Gastrocnemius medialis (tissue), 4 donors: ENCODE measurements around the gene GLI3. TPM values are rescaled to one million over a fixed set of nuclear protein-coding genes. Genes with fewer than 3 reads are reported as not detected.

Experiments used
- ATAC-seq, 2 donors: fragments of 150-250 bp; one replicate each; pipeline ENCODE4 v1.9.1; 2016
- DNase-seq, 2 donors: peaks; one replicate each; pipeline ENCODE4 v3.0.0-alpha.2; 2019
- H3K27ac ChIP-seq, 4 donors: fragments of 200-600 bp; sonication (generic); 1 replicate in 1 of 4; 2 replicates in 3 of 4; pipeline ENCODE4 v1.5.1; 2016 to 2018; ENCODE audit warnings: mild to moderate bottlenecking in 2 of 4, moderate library complexity in 1 of 4
- H3K27me3 ChIP-seq, 3 donors: fragments of 200-600 bp; sonication (generic) in 2 of 3; 1 replicate in 1 of 3; 2 replicates in 2 of 3; pipeline versions ENCODE4 v1.5.1 to v1.6.0; 2016 to 2019; ENCODE audit warnings: mild to moderate bottlenecking in 1 of 3, moderate library complexity in 1 of 3
- H3K36me3 ChIP-seq, 2 donors: fragments of 200-600 bp; sonication (generic) in 1 of 2; one replicate each; pipeline ENCODE4 v1.5.1; 2017 to 2018
- H3K4me1 ChIP-seq, 2 donors: fragments of 200-600 bp; sonication (generic) in 1 of 2; one replicate each; pipeline ENCODE4 v1.5.1; 2016 to 2017; ENCODE audit warnings: mild to moderate bottlenecking in 2 of 2
- H3K4me3 ChIP-seq, 4 donors: fragments of 200-600 bp; sonication (generic) in 3 of 4; 1 replicate in 1 of 4; 2 replicates in 3 of 4; pipeline ENCODE4 v1.5.1; 2016 to 2019; ENCODE audit warnings: mild to moderate bottlenecking in 2 of 4
- H3K9me3 ChIP-seq, 3 donors: fragments of 200-600 bp; sonication (generic) in 2 of 3; 1 replicate in 1 of 3; 2 replicates in 2 of 3; pipeline ENCODE4 v1.5.1; 2016 to 2019
- CTCF ChIP-seq, 5 experiments: fragments of 450-650 bp in 3 of 5; fragments of 200-600 bp in 2 of 5; sonication (generic) in 2 of 5; IDR thresholded peaks in 4 of 5; conservative IDR thresholded peaks in 1 of 5; 1 replicate in 4 of 5; 2 replicates in 1 of 5; pipeline ENCODE4 v1.5.1; 2016 to 2019; ENCODE audit warnings: antibody characterized with exemption in 5 of 5, mild to moderate bottlenecking in 3 of 5, moderate library complexity in 3 of 5
- POLR2A ChIP-seq, 2 donors: fragments of 450-650 bp; IDR thresholded peaks; one replicate each; pipeline ENCODE4 v1.6.1; 2017; ENCODE audit warnings: antibody characterized with exemption in 2 of 2, mild to moderate bottlenecking in 2 of 2, moderate library complexity in 2 of 2
- in situ Hi-C, 4 donors: fragments of 200-750 bp; cut with MboI; loops; one replicate each; pipeline versions ENCODE4 v1.15.0 to v1.8.0; 2017; ENCODE audit warnings: low sequenced_read_pairs in 4 of 4
- intact Hi-C: fragments of 100-400 bp; cut with DNase I; formaldehyde crosslinking; loops from one replicate; pipeline ENCODE4 v1.15.1; 2023; ENCODE audit warnings: low total_unique reads
- total RNA-seq, 4 donors: library from RNA; depleted of rRNA; stranded (reverse); fragments of >200 nt; gene quantifications; one replicate each; pipeline versions ENCODE4 v1.1.0 to v1.2.3, GENCODE V29; 2016

Gene GLI3
- total RNA-seq, 4 donors from 2014 or later = 0.46 to 1.6 (median 0.81) TPM

- ATAC-seq = no peak
- Histone ChIP-seq H3K4me3 (no peak overlapping the region), H3K27ac (no peak overlapping the region), H3K4me1 (no peaks in the 10 kb centered on the region), H3K9me3 (no peaks in the 10 kb centered on the region), H3K36me3 (no peaks in the 10 kb centered on the region), H3K27me3 (no peaks in the 10 kb centered on the region)
- intact Hi-C loops = no loop called here
- no peak for TF ChIP-seq CTCF (IDR thresholded peaks at IDR 0.05 in 4 of 5, conservative IDR thresholded peaks at IDR 0.05 in 1 of 5)
- no peak for TF ChIP-seq POLR2A (IDR thresholded peaks at IDR 0.05)
- in situ Hi-C loops = no loop called here
- DNase-seq = no peak
Observed at GRCh38 chr7:41931263-41931646, 305.8 kb downstream of the GLI3 start.

- Histone ChIP-seq H3K4me1 (no peaks in the 10 kb centered on the region), H3K27ac (no peak overlapping the region), H3K4me3 (no peak overlapping the region), H3K36me3 (no peaks in the 10 kb centered on the region), H3K27me3 (no peaks in the 10 kb centered on the region), H3K9me3 (no peaks in the 10 kb centered on the region)
- intact Hi-C loops = no loop called here
- ATAC-seq = no peak
- TF ChIP-seq CTCF (IDR thresholded peaks at IDR 0.05 in 4 of 5, conservative IDR thresholded peaks at IDR 0.05 in 1 of 5) = no peak
- TF ChIP-seq POLR2A (IDR thresholded peaks at IDR 0.05) = no peak
- in situ Hi-C loops = no loop called here
- no peak for DNase-seq
Observed at GRCh38 chr7:41930538-41931262, 306.3 kb downstream of the GLI3 start.

- Histone ChIP-seq H3K36me3 (no peaks in the 10 kb centered on the region), H3K4me1 (no peaks in the 10 kb centered on the region), H3K27ac (no peak overlapping the region), H3K9me3 (no peaks in the 10 kb centered on the region), H3K4me3 (no peak overlapping the region), H3K27me3 (no peaks in the 10 kb centered on the region)
- in situ Hi-C loops (no loop called here), intact Hi-C loops (no loop called here)
- TF ChIP-seq CTCF (IDR thresholded peaks at IDR 0.05 in 4 of 5, conservative IDR thresholded peaks at IDR 0.05 in 1 of 5) (no peak), POLR2A (IDR thresholded peaks at IDR 0.05) (no peak)
- no peak for DNase-seq
- ATAC-seq = no peak
Observed at GRCh38 chr7:41928781-41929180, 308.2 kb downstream of the GLI3 start.

GRCh38 chr7:41928166-41928565 lies 308.8 kb downstream of the GLI3 start:
- Histone ChIP-seq H3K36me3 (no peaks in the 10 kb centered on the region), H3K27ac (no peak overlapping the region), H3K4me1 (no peaks in the 10 kb centered on the region), H3K4me3 (no peak overlapping the region), H3K9me3 (no peaks in the 10 kb centered on the region), H3K27me3 (no peaks in the 10 kb centered on the region)
- in situ Hi-C loops = no loop called here
- no peak for DNase-seq
- no peak for ATAC-seq
- TF ChIP-seq CTCF (IDR thresholded peaks at IDR 0.05 in 4 of 5, conservative IDR thresholded peaks at IDR 0.05 in 1 of 5) (no peak), POLR2A (IDR thresholded peaks at IDR 0.05) (no peak)
- intact Hi-C loops = no loop called here

GRCh38 chr7:41927380-41927779 lies 309.6 kb downstream of the GLI3 start:
- Histone ChIP-seq H3K9me3 (no peaks in the 10 kb centered on the region), H3K36me3 (no peaks in the 10 kb centered on the region), H3K27ac (no peak overlapping the region), H3K27me3 (no peaks in the 10 kb centered on the region), H3K4me1 (no peaks in the 10 kb centered on the region), H3K4me3 (no peak overlapping the region)
- intact Hi-C loops = no loop called here
- DNase-seq = no peak
- in situ Hi-C loops = no loop called here
- TF ChIP-seq POLR2A (IDR thresholded peaks at IDR 0.05) (no peak), CTCF (IDR thresholded peaks at IDR 0.05 in 4 of 5, conservative IDR thresholded peaks at IDR 0.05 in 1 of 5) (no peak)
- no peak for ATAC-seq
